Esophagus muscularis mucosa (tissue), 4 donors: Measurements from ENCODE around the gene CNOT2. TPM values are rescaled to one million over a fixed set of nuclear protein-coding genes. Genes with fewer than 3 reads are reported as not detected.

Experiments
- DNase-seq: peaks from one replicate; pipeline ENCODE4 v3.0.0-alpha.2; 2017; ENCODE audit errors: extremely low spot score
- H3K27ac ChIP-seq, 4 donors: fragments of 200-600 bp; sonication (generic); replicated peaks in 1 of 4; 1 replicate in 3 of 4; 2 replicates in 1 of 4; pipeline ENCODE4 v1.5.1; 2016 to 2019; ENCODE audit warnings: mild to moderate bottlenecking in 1 of 4
- H3K27me3 ChIP-seq, 4 donors: fragments of 200-600 bp; sonication (generic); one replicate each; pipeline versions ENCODE4 v1.5.1 to v1.6.0; 2016 to 2019
- H3K36me3 ChIP-seq, 4 donors: fragments of 200-600 bp; sonication (generic); one replicate each; pipeline ENCODE4 v1.5.1; 2016 to 2019
- H3K4me1 ChIP-seq, 4 donors: fragments of 200-600 bp; sonication (generic); one replicate each; pipeline ENCODE4 v1.5.1; 2016 to 2019
- H3K4me3 ChIP-seq, 4 donors: fragments of 200-600 bp; sonication (generic); 1 replicate in 2 of 4; 2 replicates in 2 of 4; pipeline ENCODE4 v1.5.1; 2016 to 2019; ENCODE audit warnings: mild to moderate bottlenecking in 4 of 4, moderate library complexity in 1 of 4
- H3K9me3 ChIP-seq, 4 donors: fragments of 200-600 bp; sonication (generic); 1 replicate in 3 of 4; 2 replicates in 1 of 4; pipeline ENCODE4 v1.5.1; 2016 to 2019
- CTCF ChIP-seq, 3 experiments: fragments of 200-600 bp in 2 of 3; fragments of 450-650 bp in 1 of 3; sonication (generic) in 2 of 3; IDR thresholded peaks; one replicate each; pipeline ENCODE4 v1.5.1; 2017 to 2019; ENCODE audit warnings: antibody characterized with exemption in 3 of 3, mild to moderate bottlenecking in 2 of 3, moderate library complexity in 1 of 3
- EP300 ChIP-seq: sonication (generic); formaldehyde crosslinking; IDR thresholded peaks from one replicate; pipeline ENCODE4 v1.6.1; 2017; ENCODE audit warnings: antibody characterized with exemption
- POLR2A ChIP-seq: fragments of 450-650 bp; IDR thresholded peaks from one replicate; pipeline ENCODE4 v1.6.1; 2017; ENCODE audit warnings: antibody characterized with exemption, moderate library complexity, mild to moderate bottlenecking, low read depth
- POLR2AphosphoS5 ChIP-seq, 2 donors: sonication (generic); formaldehyde crosslinking; IDR thresholded peaks; one replicate each; pipeline ENCODE4 v1.6.1; 2017; ENCODE audit warnings: antibody characterized with exemption in 2 of 2
- WGBS: methylation state at CpG from one replicate; pipeline ENCODE4 v1.1.5; 2018; 5-methylcytosine and 5-hydroxymethylcytosine counted together
- intact Hi-C: fragments of 100-400 bp; cut with DNase I; formaldehyde crosslinking; loops from one replicate; pipeline ENCODE4 v1.15.1; 2023
- total RNA-seq, 4 donors: library from RNA; depleted of rRNA; stranded (reverse); fragments of >200 nt; gene quantifications; one replicate each; pipeline versions ENCODE4 v1.1.0 to v1.2.1, GENCODE V29; 2016

CNOT2 gene
- total RNA-seq, 4 donors from 2014 or later = 55.6 to 87.6 (median 82.7) TPM

GRCh38 chr12:70321191-70321590, 78.0 kb downstream of the CNOT2 start:
- intact Hi-C loops = no loop called here
- no peak overlapping the region for H3K4me3 ChIP-seq

GRCh38 chr12:70327541-70327940, 84.3 kb downstream of the CNOT2 start:
- Histone ChIP-seq H3K36me3 (peaks cover 0 to 9% (median 2%) of the 10 kb centered on the region in 4 donors), H3K4me1 (no peaks in the 10 kb centered on the region)
- no peak for TF ChIP-seq CTCF (IDR thresholded peaks at IDR 0.05)
- TF ChIP-seq POLR2A = no peak
- TF ChIP-seq POLR2AphosphoS5 (IDR thresholded peaks at IDR 0.05) = no peak
- TF ChIP-seq EP300 = no peak

More at GRCh38 chr12:70321191-70321590, 78.0 kb downstream of the CNOT2 start:
- H3K36me3 ChIP-seq = peaks cover 0 to 6% (median 2%) of the 10 kb centered on the region in 4 donors
- 93% methylated on average over 2 of the region's 2 CpGs for whole genome bisulfite sequencing
- no peak for DNase-seq
- no peak for TF ChIP-seq CTCF (IDR thresholded peaks at IDR 0.05)
- TF ChIP-seq EP300 = no peak
- no peak for TF ChIP-seq POLR2AphosphoS5 (IDR thresholded peaks at IDR 0.05)
- no peak for TF ChIP-seq POLR2A
- H3K27me3 ChIP-seq = no peaks in the 10 kb centered on the region
- H3K9me3 ChIP-seq = no peaks in the 10 kb centered on the region
- no peak overlapping the region for H3K27ac ChIP-seq
- H3K4me1 ChIP-seq = no peaks in the 10 kb centered on the region

GRCh38 chr12:70329728-70330127, 86.5 kb downstream of the CNOT2 start:
- no peaks in the 10 kb centered on the region for H3K27me3 ChIP-seq
- DNase-seq = no peak
- no peaks in the 10 kb centered on the region for H3K4me1 ChIP-seq
- intact Hi-C loops = no loop called here
- TF ChIP-seq EP300 (no peak), CTCF (IDR thresholded peaks at IDR 0.05) (no peak), POLR2A (no peak), POLR2AphosphoS5 (IDR thresholded peaks at IDR 0.05) (no peak)
- H3K4me3 ChIP-seq = no peak overlapping the region
- H3K36me3 ChIP-seq = peaks cover 0 to 9% (median 0%) of the 10 kb centered on the region in 4 donors
- WGBS = 99% methylated on average over 3 of the region's 3 CpGs
- H3K27ac ChIP-seq = no peak overlapping the region
- no peaks in the 10 kb centered on the region for H3K9me3 ChIP-seq

More at GRCh38 chr12:70327541-70327940, 84.3 kb downstream of the CNOT2 start:
- H3K9me3 ChIP-seq = no peaks in the 10 kb centered on the region
- no peak overlapping the region for H3K27ac ChIP-seq
- 93% methylated on average over 2 of the region's 2 CpGs for WGBS
- intact Hi-C loops = no loop called here
- H3K4me3 ChIP-seq = no peak overlapping the region
- H3K27me3 ChIP-seq = no peaks in the 10 kb centered on the region
- DNase-seq = no peak

GRCh38 chr12:70330158-70330557, 86.9 kb downstream of the CNOT2 start:
- DNase-seq = no peak
- Histone ChIP-seq H3K4me3 (no peak overlapping the region), H3K4me1 (no peaks in the 10 kb centered on the region), H3K9me3 (no peaks in the 10 kb centered on the region), H3K27ac (no peak overlapping the region), H3K36me3 (peaks cover 0 to 14% (median under 1%) of the 10 kb centered on the region in 4 donors), H3K27me3 (no peaks in the 10 kb centered on the region)
- intact Hi-C loops = no loop called here
- 90% methylated on average over 2 of the region's 2 CpGs for WGBS
- TF ChIP-seq EP300 (no peak), POLR2AphosphoS5 (IDR thresholded peaks at IDR 0.05) (no peak), POLR2A (no peak), CTCF (IDR thresholded peaks at IDR 0.05) (no peak)

GRCh38 chr12:70332236-70332635, 89.0 kb downstream of the CNOT2 start:
- no peak for TF ChIP-seq POLR2AphosphoS5 (IDR thresholded peaks at IDR 0.05)
- no peak for TF ChIP-seq CTCF (IDR thresholded peaks at IDR 0.05)
- no peak for TF ChIP-seq POLR2A
- TF ChIP-seq EP300 = no peak
- H3K36me3 ChIP-seq = peaks cover 0 to 28% (median 14%) of the 10 kb centered on the region in 4 donors
- DNase-seq = no peak
- H3K4me1 ChIP-seq = no peaks in the 10 kb centered on the region
- no peak overlapping the region for H3K4me3 ChIP-seq
- intact Hi-C loops = no loop called here
- no peak overlapping the region for H3K27ac ChIP-seq
- H3K27me3 ChIP-seq = no peaks in the 10 kb centered on the region
- no peaks in the 10 kb centered on the region for H3K9me3 ChIP-seq
